Keratinocyte (primary cell): ENCODE results near the gene GCC1. TPM values are rescaled to one million over a fixed set of nuclear protein-coding genes. Genes with fewer than 3 reads are reported as not detected.

Experiments used
- DNase-seq: peaks from one replicate; pipeline ENCODE4 v3.0.0-alpha.2; 2011; ENCODE audit warnings: low read depth, missing footprints, low spot score
- FAIRE-seq: peaks from 2 replicates; lab custom pipeline; 2011; peaks lifted over from hg19 to GRCh38; lab: Jason Lieb, UNC
- H2AFZ ChIP-seq: 2 replicates; pipeline ENCODE4 v1.6.0; 2012; ENCODE audit warnings: low read length, control low read depth, inconsistent platforms; ENCODE audit not compliant: control insufficient read depth
- H3K27ac ChIP-seq: 2 replicates; pipeline ENCODE4 v1.5.1; 2011; ENCODE audit warnings: low read length; ENCODE audit not compliant: control insufficient read depth, insufficient read depth
- H3K27me3 ChIP-seq: 3 replicates; pipeline ENCODE4 v1.6.0; 2011; ENCODE audit warnings: low read length; ENCODE audit not compliant: control insufficient read depth, insufficient read depth; ENCODE audit errors: extremely low read depth
- H3K36me3 ChIP-seq, 2 experiments: 2 replicates in 1 of 2; 3 replicates in 1 of 2; pipeline ENCODE4 v1.5.1; 2011; ENCODE audit warnings: low read length in 2 of 2, mild to moderate bottlenecking in 1 of 2; ENCODE audit not compliant: control insufficient read depth in 2 of 2, insufficient read depth in 2 of 2; ENCODE audit errors: extremely low read depth in 1 of 2
- H3K4me1 ChIP-seq: 3 replicates; pipeline ENCODE4 v1.5.1; 2011; ENCODE audit warnings: low read length; ENCODE audit not compliant: control insufficient read depth, insufficient read depth; ENCODE audit errors: extremely low read depth
- H3K4me2 ChIP-seq: 3 replicates; pipeline ENCODE4 v1.6.0; 2011; ENCODE audit warnings: low read depth, low read length; ENCODE audit not compliant: control insufficient read depth, insufficient read depth; ENCODE audit errors: extremely low read depth
- H3K4me3 ChIP-seq, 3 experiments: fragments of 200-600 bp in 1 of 3; sonication (generic) in 1 of 3; 2 replicates in 2 of 3; 3 replicates in 1 of 3; pipeline ENCODE4 v1.5.1; 2011 to 2016; ENCODE audit warnings: low read length in 3 of 3, mild to moderate bottlenecking in 3 of 3, control low read depth in 2 of 3, inconsistent platforms in 1 of 3, low read depth in 1 of 3, mixed read lengths in 1 of 3, mixed run types in 1 of 3, moderate library complexity in 1 of 3; ENCODE audit not compliant: control insufficient read depth in 2 of 3, insufficient read depth in 2 of 3; ENCODE audit errors: extremely low read depth in 1 of 3
- H3K79me2 ChIP-seq: 2 replicates; pipeline ENCODE4 v1.6.0; 2012; ENCODE audit warnings: low read length; ENCODE audit not compliant: control insufficient read depth, insufficient read depth
- H3K9ac ChIP-seq: 3 replicates; pipeline ENCODE4 v1.6.0; 2011; ENCODE audit warnings: low read length; ENCODE audit not compliant: control insufficient read depth, insufficient read depth; ENCODE audit errors: extremely low read depth
- H3K9me1 ChIP-seq: 3 replicates; pipeline ENCODE4 v1.6.0; 2011; ENCODE audit warnings: low read length; ENCODE audit not compliant: control insufficient read depth, insufficient read depth; ENCODE audit errors: extremely low read depth
- H3K9me3 ChIP-seq: 2 replicates; pipeline ENCODE4 v1.5.1; 2012; ENCODE audit warnings: low read depth, low read length; ENCODE audit not compliant: control insufficient read depth
- H4K20me1 ChIP-seq: 3 replicates; pipeline ENCODE4 v1.6.0; 2011; ENCODE audit warnings: low read length; ENCODE audit not compliant: control insufficient read depth, insufficient read depth; ENCODE audit errors: extremely low read depth
- EZH2 ChIP-seq: IDR thresholded peaks from one replicate; pipeline ENCODE4 v1.6.1; 2012; ENCODE audit warnings: inconsistent platforms, mild to moderate bottlenecking, low read length, moderate library complexity
- dilution Hi-C: fragments of 300-500 bp; cut with MboI; formaldehyde crosslinking; loops from one replicate; pipeline ENCODE4 v1.7.0; 2020; ENCODE audit warnings: low sequenced_read_pairs; ENCODE audit not compliant: extremely low pct_ligation_motif_present
- polyA plus RNA-seq, 5 experiments: library from polyadenylated mRNA; depleted of rRNA in 3 of 5; stranded (reverse) in 3 of 5; stranded (forward) in 1 of 5; unstranded in 1 of 5; fragments of >200 nt; gene quantifications; 1 replicate in 1 of 5; 2 replicates in 3 of 5; 3 replicates in 1 of 5; pipeline versions ENCODE4 v1.2.1 to v1.2.3, GENCODE V29; 2011 to 2012; ENCODE audit warnings: missing spikeins in 2 of 5, low read depth in 1 of 5, low replicate concordance in 1 of 5
- TF ChIP-seq, protein P1 (sequence below), 3 experiments: IDR thresholded peaks in 1 of 3; conservative IDR thresholded peaks in 1 of 3; optimal IDR thresholded peaks in 1 of 3; 2 replicates in 2 of 3; 3 replicates in 1 of 3; pipeline versions ENCODE3 to v1.5.1; 2011; ENCODE audit warnings: low read length in 3 of 3, mild to moderate bottlenecking in 3 of 3, moderate library complexity in 2 of 3, control low read depth in 1 of 3, inconsistent platforms in 1 of 3; ENCODE audit not compliant: insufficient read depth in 2 of 3; ENCODE audit errors: extremely low read depth in 1 of 3

Gene GCC1
- polyA plus RNA-seq, 1 donor (not counting 4 experiments of a cell fraction or from before 2014, with no cell fraction given), result 8.9 TPM

DNA sequence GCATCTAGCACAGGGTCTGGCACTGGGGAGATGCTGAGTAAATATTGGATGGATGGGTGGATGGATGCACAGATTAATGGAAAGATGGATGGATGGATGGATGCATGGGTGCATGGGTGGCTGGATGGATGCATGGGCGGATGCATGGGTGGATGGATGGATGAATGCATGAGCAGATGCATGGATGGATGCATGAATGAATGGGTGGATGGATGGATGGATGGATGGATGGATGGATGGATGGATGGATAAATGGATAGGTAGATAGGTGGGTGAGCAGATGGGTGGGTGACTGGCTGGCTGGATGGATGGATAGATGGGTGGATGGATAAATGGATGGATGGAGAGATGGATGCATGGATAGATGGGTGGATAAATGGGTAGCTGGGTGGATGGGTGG, 26.9 kb upstream of the GCC1 start:
- DNase-seq, result no peak
- no peak overlapping the region for H2AFZ ChIP-seq
- H3K9me3 ChIP-seq, result no peaks in the 10 kb centered on the region
- no peak overlapping the region for H3K9ac ChIP-seq
- no peak for TF ChIP-seq EZH2
- no peaks in the 10 kb centered on the region for H3K4me1 ChIP-seq
- H3K4me3 ChIP-seq, result no peak overlapping the region
- H3K9me1 ChIP-seq, result no peaks in the 10 kb centered on the region
- peaks cover 27% of the 10 kb centered on the region for H3K27me3 ChIP-seq
- H3K4me2 ChIP-seq, result no peak overlapping the region
- H3K36me3 ChIP-seq, result no peaks in the 10 kb centered on the region
- no peaks in the 10 kb centered on the region for H4K20me1 ChIP-seq
- H3K27ac ChIP-seq, result no peak overlapping the region
- dilution Hi-C loops, result no loop called here
- no peaks in the 10 kb centered on the region for H3K79me2 ChIP-seq
- FAIRE-seq, result no peak

DNA sequence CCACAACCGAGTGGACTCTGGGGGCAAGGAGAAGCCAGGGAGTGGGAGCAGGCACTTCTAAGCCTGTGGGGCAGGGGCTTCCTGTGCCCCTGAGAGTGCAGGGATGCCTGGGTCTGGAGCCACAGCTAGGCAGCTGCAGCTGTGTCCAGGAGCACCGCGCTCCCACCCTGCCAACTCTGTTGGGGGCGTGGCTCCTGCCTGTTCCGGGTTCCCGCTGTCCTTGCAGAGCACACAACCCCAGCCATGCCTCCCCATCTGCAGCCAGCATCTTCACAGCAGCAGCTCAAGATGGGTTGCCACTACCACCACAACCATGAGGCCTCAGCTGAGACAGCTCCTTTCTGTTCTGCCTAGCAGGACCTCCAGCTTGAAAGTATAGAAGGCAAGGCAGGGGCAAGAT, 23.9 kb upstream of the GCC1 start:
- H3K36me3 ChIP-seq, result no peaks in the 10 kb centered on the region
- no peaks in the 10 kb centered on the region for H3K9me1 ChIP-seq
- H4K20me1 ChIP-seq, result no peaks in the 10 kb centered on the region
- peaks cover 6% of the 10 kb centered on the region for H3K27me3 ChIP-seq
- DNase-seq (no peak), FAIRE-seq (no peak)
- no peak overlapping the region for H3K27ac ChIP-seq
- no peak overlapping the region for H3K4me3 ChIP-seq
- H2AFZ ChIP-seq, result no peak overlapping the region
- dilution Hi-C loops, result no loop called here
- H3K9me3 ChIP-seq, result no peaks in the 10 kb centered on the region
- no peaks in the 10 kb centered on the region for H3K79me2 ChIP-seq
- no peaks in the 10 kb centered on the region for H3K4me1 ChIP-seq
- H3K4me2 ChIP-seq, result no peak overlapping the region
- TF ChIP-seq, protein P1, sequence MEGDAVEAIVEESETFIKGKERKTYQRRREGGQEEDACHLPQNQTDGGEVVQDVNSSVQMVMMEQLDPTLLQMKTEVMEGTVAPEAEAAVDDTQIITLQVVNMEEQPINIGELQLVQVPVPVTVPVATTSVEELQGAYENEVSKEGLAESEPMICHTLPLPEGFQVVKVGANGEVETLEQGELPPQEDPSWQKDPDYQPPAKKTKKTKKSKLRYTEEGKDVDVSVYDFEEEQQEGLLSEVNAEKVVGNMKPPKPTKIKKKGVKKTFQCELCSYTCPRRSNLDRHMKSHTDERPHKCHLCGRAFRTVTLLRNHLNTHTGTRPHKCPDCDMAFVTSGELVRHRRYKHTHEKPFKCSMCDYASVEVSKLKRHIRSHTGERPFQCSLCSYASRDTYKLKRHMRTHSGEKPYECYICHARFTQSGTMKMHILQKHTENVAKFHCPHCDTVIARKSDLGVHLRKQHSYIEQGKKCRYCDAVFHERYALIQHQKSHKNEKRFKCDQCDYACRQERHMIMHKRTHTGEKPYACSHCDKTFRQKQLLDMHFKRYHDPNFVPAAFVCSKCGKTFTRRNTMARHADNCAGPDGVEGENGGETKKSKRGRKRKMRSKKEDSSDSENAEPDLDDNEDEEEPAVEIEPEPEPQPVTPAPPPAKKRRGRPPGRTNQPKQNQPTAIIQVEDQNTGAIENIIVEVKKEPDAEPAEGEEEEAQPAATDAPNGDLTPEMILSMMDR (optimal IDR thresholded peaks at IDR 0.05 in 1 of 3, IDR thresholded peaks at IDR 0.05 in 1 of 3, conservative IDR thresholded peaks at IDR 0.05 in 1 of 3; ENCODE audit: extremely low read depth in 1 of 3, insufficient read depth in 2 of 3, low read length in 3 of 3), result no peak
- no peak for TF ChIP-seq EZH2
- H3K9ac ChIP-seq, result no peak overlapping the region

DNA sequence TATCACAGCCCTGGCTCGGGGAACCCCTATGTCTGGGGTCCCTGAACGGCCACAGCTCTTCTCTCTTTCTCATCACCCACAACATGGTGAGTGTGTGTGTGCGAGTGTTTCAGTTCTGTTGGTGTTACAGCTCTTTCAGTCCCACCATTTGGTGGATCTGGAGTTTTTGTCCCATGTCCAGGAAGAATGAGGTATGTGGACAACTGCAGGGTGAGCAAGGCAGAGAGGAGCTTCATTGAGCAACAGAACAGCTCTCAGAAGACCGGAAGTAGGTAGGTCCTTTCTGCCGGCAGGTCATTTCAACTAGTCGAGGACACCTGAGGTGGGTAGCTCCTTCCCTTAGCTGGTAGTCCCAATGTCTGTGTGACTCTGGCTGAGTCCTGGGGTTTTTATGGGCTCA, 23.1 kb upstream of the GCC1 start:
- H3K4me1 ChIP-seq, result no peaks in the 10 kb centered on the region
- H3K36me3 ChIP-seq, result no peaks in the 10 kb centered on the region
- no peaks in the 10 kb centered on the region for H3K9me1 ChIP-seq
- no peak overlapping the region for H2AFZ ChIP-seq
- no peaks in the 10 kb centered on the region for H4K20me1 ChIP-seq
- no peaks in the 10 kb centered on the region for H3K79me2 ChIP-seq
- no peak for FAIRE-seq
- no peak overlapping the region for H3K27ac ChIP-seq
- TF ChIP-seq, protein P1 (optimal IDR thresholded peaks at IDR 0.05 in 1 of 3, IDR thresholded peaks at IDR 0.05 in 1 of 3, conservative IDR thresholded peaks at IDR 0.05 in 1 of 3; ENCODE audit: extremely low read depth in 1 of 3, insufficient read depth in 2 of 3, low read length in 3 of 3), result no peak
- no peak for TF ChIP-seq EZH2
- DNase-seq, result no peak
- H3K9me3 ChIP-seq, result no peaks in the 10 kb centered on the region
- dilution Hi-C loops, result no loop called here
- H3K4me2 ChIP-seq, result no peak overlapping the region
- no peak overlapping the region for H3K4me3 ChIP-seq
- peaks cover 2% of the 10 kb centered on the region for H3K27me3 ChIP-seq
- no peak overlapping the region for H3K9ac ChIP-seq
